HCT116 (cell line): ENCODE measurements around the gene SZT2. TPM values are rescaled to one million over a fixed set of nuclear protein-coding genes. Genes with fewer than 3 reads are reported as not detected.

Source experiments
- ATAC-seq: fragments of 200-7000 bp; cut with Tn5 transposase; 2 replicates; pipeline ENCODE4 v1.9.1; 2020; ENCODE audit warnings: mild to moderate bottlenecking, moderate library complexity
- BruUV-seq: library from RNA; stranded (reverse); fragments of 400-500 nt; replicated peaks from 2 replicates; lab custom pipeline; 2021; lab: Mats Ljungman, UMichigan
- CTCF ChIA-PET: fragments of 300-600 bp; sonication (Branson Sonifier 250); formaldehyde crosslinking; loops from one replicate; lab custom pipeline; 2021; ENCODE audit warnings: antibody characterized with exemption; lab: Charles Lee
- POLR2A ChIA-PET: fragments of 300-600, 350-600 bp; sonication (Branson Sonifier 250); formaldehyde crosslinking; loops from one replicate; lab custom pipeline; 2021; ENCODE audit warnings: antibody characterized with exemption; lab: Charles Lee
- RAD21 ChIA-PET, 2 experiments: fragments of 300-600 bp; sonication (Branson Sonifier 250); formaldehyde crosslinking; loops; one replicate each; lab custom pipeline; 2023; ENCODE audit warnings: low total read pairs in 2 of 2; ENCODE audit not compliant: uncharacterized antibody in 2 of 2, unreplicated experiment in 2 of 2, low non-redundant PET in 1 of 2; lab: Charles Lee
- DNase-seq: peaks from one replicate; pipeline ENCODE4 v3.0.0-alpha.2; 2010; ENCODE audit warnings: low read depth, low spot score
- H2AFZ ChIP-seq: fragments of 200-600 bp; shearing (Covaris generic), sonication (generic); 2 replicates; pipeline ENCODE4 v1.6.1; 2017; ENCODE audit warnings: low read depth, mixed run types, mixed read lengths, antibody characterized with exemption, low read length; ENCODE audit not compliant: poor library complexity, severe bottlenecking
- H3K27ac ChIP-seq: 2 replicates; pipeline ENCODE4 v1.5.1; 2012; ENCODE audit warnings: low read depth, low read length
- H3K27me3 ChIP-seq: fragments of 200-600 bp; sonication (generic); 2 replicates; pipeline ENCODE4 v1.6.1; 2016; ENCODE audit warnings: mixed run types, low read length, mixed read lengths; ENCODE audit not compliant: insufficient read depth
- H3K36me3 ChIP-seq, 2 experiments: fragments of 200-500 bp in 1 of 2; fragments of 200-600 bp in 1 of 2; sonication (Bioruptor generic) in 1 of 2; sonication (generic) in 1 of 2; 2 replicates each; pipeline versions ENCODE4 v1.5.1 to v1.6.1; 2014 to 2016; ENCODE audit warnings: low read length in 2 of 2, inconsistent platforms in 1 of 2, mixed read lengths in 1 of 2, mixed run types in 1 of 2; ENCODE audit not compliant: insufficient read depth in 2 of 2, control insufficient read depth in 1 of 2
- H3K4me1 ChIP-seq, 2 experiments: fragments of 200-600 bp in 1 of 2; sonication (generic) in 1 of 2; 2 replicates each; pipeline versions ENCODE4 v1.5.1 to v1.6.1; 2012 to 2017; ENCODE audit warnings: low read length in 2 of 2, inconsistent platforms in 1 of 2, mild to moderate bottlenecking in 1 of 2, mixed read lengths in 1 of 2, mixed run types in 1 of 2, moderate library complexity in 1 of 2; ENCODE audit not compliant: insufficient read depth in 2 of 2, control insufficient read depth in 1 of 2
- H3K4me2 ChIP-seq: fragments of 200-600 bp; sonication (generic); 2 replicates; pipeline ENCODE4 v1.6.1; 2017; ENCODE audit warnings: mixed run types, low read length, mixed read lengths
- H3K4me3 ChIP-seq, 2 experiments: fragments of 200-600 bp in 1 of 2; sonication (generic) in 1 of 2; replicated peaks in 1 of 2; 2 replicates each; pipeline ENCODE4 v1.5.1; 2011 to 2016; ENCODE audit warnings: low read length in 2 of 2, control low read depth in 1 of 2, low read depth in 1 of 2, mild to moderate bottlenecking in 1 of 2, mixed read lengths in 1 of 2, mixed run types in 1 of 2
- H3K79me2 ChIP-seq: fragments of 200-600 bp; sonication (generic); 2 replicates; pipeline ENCODE4 v1.6.1; 2017; ENCODE audit warnings: mild to moderate bottlenecking, mixed run types, low read length, moderate library complexity, mixed read lengths; ENCODE audit not compliant: insufficient read depth
- H3K9ac ChIP-seq: fragments of 200-600 bp; sonication (generic); 2 replicates; pipeline ENCODE4 v1.6.1; 2016; ENCODE audit warnings: low read length, mixed read lengths
- H3K9me2 ChIP-seq: fragments of 200-600 bp; sonication (generic), shearing (Covaris generic); 2 replicates; pipeline ENCODE4 v1.6.1; 2017; ENCODE audit warnings: mixed run types, mild to moderate bottlenecking, moderate library complexity; ENCODE audit not compliant: insufficient read depth
- H3K9me3 ChIP-seq, 2 experiments: fragments of 200-500 bp in 1 of 2; fragments of 200-600 bp in 1 of 2; sonication (Bioruptor generic) in 1 of 2; sonication (generic) in 1 of 2; 2 replicates each; pipeline ENCODE4 v1.6.1; 2014 to 2017; ENCODE audit warnings: low read length in 2 of 2, mixed read lengths in 2 of 2, inconsistent platforms in 1 of 2, low read depth in 1 of 2, mild to moderate bottlenecking in 1 of 2, mixed run types in 1 of 2, moderate library complexity in 1 of 2; ENCODE audit not compliant: control insufficient read depth in 1 of 2, insufficient read depth in 1 of 2
- H4K20me1 ChIP-seq: fragments of 200-600 bp; sonication (generic), shearing (Covaris generic); 2 replicates; pipeline ENCODE4 v1.6.1; 2017; ENCODE audit warnings: mixed run types, mild to moderate bottlenecking, moderate library complexity; ENCODE audit not compliant: insufficient read depth
- CBX3 ChIP-seq: IDR thresholded peaks from 2 replicates; pipeline ENCODE4 v1.6.1; 2012; ENCODE audit warnings: low read depth
- CEBPB ChIP-seq: IDR thresholded peaks from 2 replicates; pipeline ENCODE4 v1.6.1; 2012; ENCODE audit warnings: low read depth
- EGR1 ChIP-seq: IDR thresholded peaks from 2 replicates; pipeline ENCODE4 v1.6.1; 2012; ENCODE audit warnings: low read depth
- ELF1 ChIP-seq: IDR thresholded peaks from 2 replicates; pipeline ENCODE4 v1.6.1; 2012; ENCODE audit warnings: low read depth, borderline replicate concordance
- EZH2 ChIP-seq: fragments of 200-600 bp; sonication (generic); IDR thresholded peaks from 2 replicates; pipeline ENCODE4 v1.6.1; 2017; ENCODE audit warnings: antibody characterized with exemption, mixed run types
- FOSL1 ChIP-seq: IDR thresholded peaks from 2 replicates; pipeline ENCODE4 v1.6.1; 2012; ENCODE audit warnings: low read depth
- JUND ChIP-seq: IDR thresholded peaks from 2 replicates; pipeline ENCODE4 v1.6.1; 2012
- POLR2A ChIP-seq: IDR thresholded peaks from 2 replicates; pipeline ENCODE4 v1.7.0; 2011; ENCODE audit warnings: borderline replicate concordance; ENCODE audit not compliant: insufficient read depth, insufficient read length; ENCODE audit errors: extremely low read depth
- RAD21 ChIP-seq: IDR thresholded peaks from 2 replicates; pipeline ENCODE4 v1.6.1; 2012; ENCODE audit warnings: low read depth, mild to moderate bottlenecking
- SIN3A ChIP-seq: IDR thresholded peaks from 2 replicates; pipeline ENCODE4 v1.6.1; 2012; ENCODE audit warnings: low read depth
- SP1 ChIP-seq: IDR thresholded peaks from 2 replicates; pipeline ENCODE4 v1.6.1; 2012; ENCODE audit warnings: low read depth
- SRF ChIP-seq: IDR thresholded peaks from 2 replicates; pipeline ENCODE4 v1.6.1; 2012; ENCODE audit warnings: low read depth
- TCF7L2 ChIP-seq: IDR thresholded peaks from 2 replicates; pipeline ENCODE4 v1.7.0; 2011; ENCODE audit warnings: borderline replicate concordance, inconsistent platforms; ENCODE audit not compliant: insufficient read depth, insufficient read length; ENCODE audit errors: extremely low read depth
- ZFX ChIP-seq: fragments of 450-650 bp; IDR thresholded peaks from 2 replicates; pipeline ENCODE4 v1.6.1; 2017
- ZNF274 ChIP-seq: fragments of 200-500 bp; sonication (Bioruptor generic); IDR thresholded peaks from 2 replicates; pipeline ENCODE4 v1.6.1; 2014; ENCODE audit warnings: mild to moderate bottlenecking, low read depth, low read length, inconsistent platforms
- intact Hi-C: fragments of 100-400 bp; cut with micrococcal nuclease; formaldehyde crosslinking; loops from 2 replicates; pipeline ENCODE4 v1.10.0; 2022
- total RNA-seq: library from RNA; stranded (reverse); gene quantifications from one replicate; pipeline ENCODE4 v1.2.1, GENCODE V29; 2021; ENCODE audit not compliant: unreplicated experiment
- TF ChIP-seq, protein P1 (sequence below): IDR thresholded peaks from 2 replicates; pipeline ENCODE4 v1.6.1; 2012
- TF ChIP-seq, protein P2 (sequence below): IDR thresholded peaks from 2 replicates; pipeline ENCODE4 v1.6.1; 2012
- TF ChIP-seq, protein P3 (sequence below): IDR thresholded peaks from 2 replicates; pipeline ENCODE4 v1.6.1; 2011; ENCODE audit warnings: mild to moderate bottlenecking, low read length, moderate library complexity; ENCODE audit not compliant: insufficient replicate concordance; ENCODE audit errors: extremely low read depth
- TF ChIP-seq, protein P4 (sequence below): IDR thresholded peaks from 2 replicates; pipeline ENCODE4 v1.6.1; 2012; ENCODE audit warnings: low read depth

Gene SZT2
- total RNA-seq, 1 experiment from 2014 or later = 43.0 TPM

DNA sequence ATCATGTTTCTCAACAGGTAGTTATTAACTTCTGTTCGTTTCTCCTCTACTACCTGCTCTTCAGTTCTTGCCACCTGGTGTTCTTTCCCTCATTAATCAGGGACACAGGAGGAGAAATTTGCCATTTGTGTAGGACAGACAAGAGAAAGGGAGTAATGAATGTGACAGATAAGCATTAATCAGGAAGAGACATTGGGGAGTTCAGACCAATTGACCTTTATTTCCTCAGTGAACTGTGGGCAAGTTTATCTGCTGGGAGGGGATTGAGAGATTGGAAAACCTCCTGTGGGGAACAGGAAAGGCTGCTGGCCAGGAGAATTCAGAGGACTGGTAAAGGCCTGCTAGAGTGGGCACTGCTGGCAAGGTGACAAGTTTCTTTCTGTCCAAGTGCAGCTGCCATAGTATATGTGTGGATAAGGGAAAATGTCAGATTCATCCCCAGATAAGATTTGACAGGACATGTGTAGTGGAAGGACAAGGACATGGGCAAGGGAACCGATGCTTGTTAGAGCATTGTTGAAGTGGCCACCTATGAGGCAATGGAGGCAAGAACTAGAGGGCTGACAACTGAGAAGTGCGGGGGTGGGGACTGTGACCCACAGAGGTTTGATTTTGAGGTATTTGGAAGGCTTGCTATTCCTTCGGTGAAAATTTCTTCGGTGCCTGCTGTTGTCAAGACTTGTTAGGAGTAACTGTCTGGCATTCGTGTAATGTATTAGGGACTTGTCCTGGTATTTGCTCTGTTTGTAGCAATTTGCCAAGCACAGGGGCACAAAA is 12.6 kb downstream of the SZT2 start:
- H3K36me3 ChIP-seq = peaks cover 9 to 18% of the 10 kb centered on the region in 2 experiments; a peak in 2 of 4 replicates

More for the DNA sequence above, 12.6 kb downstream of the SZT2 start:
- Histone ChIP-seq H4K20me1 (no peaks in the 10 kb centered on the region), H3K9ac (no peak overlapping the region), H3K4me2 (no peak overlapping the region), H3K27ac (no peak overlapping the region), H3K4me1 (no peaks in the 10 kb centered on the region), H3K27me3 (no peaks in the 10 kb centered on the region), H3K4me3 (no peak overlapping the region), H2AFZ (no peak overlapping the region), H3K79me2 (no peaks in the 10 kb centered on the region), H3K9me2 (no peaks in the 10 kb centered on the region), H3K9me3 (no peaks in the 10 kb centered on the region)
- no peak for DNase-seq
- BruUV-seq = no TSS peak
- POLR2A ChIA-PET = no interaction called here
- RAD21 ChIA-PET = no interaction called here
- CTCF ChIA-PET = no interaction called here
- intact Hi-C loops = no loop called here
- TF ChIP-seq SRF (no peak), JUND (no peak), RAD21 (no peak), CBX3 (no peak), TCF7L2 (no peak), FOSL1 (no peak), POLR2A (no peak), EZH2 (no peak), SP1 (no peak), EGR1 (no peak), CEBPB (no peak), SIN3A (no peak), ZFX (no peak), ZNF274 (no peak), ELF1 (no peak)
- TF ChIP-seq, protein P1, sequence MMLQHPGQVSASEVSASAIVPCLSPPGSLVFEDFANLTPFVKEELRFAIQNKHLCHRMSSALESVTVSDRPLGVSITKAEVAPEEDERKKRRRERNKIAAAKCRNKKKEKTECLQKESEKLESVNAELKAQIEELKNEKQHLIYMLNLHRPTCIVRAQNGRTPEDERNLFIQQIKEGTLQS = no peak
- TF ChIP-seq, protein P2, sequence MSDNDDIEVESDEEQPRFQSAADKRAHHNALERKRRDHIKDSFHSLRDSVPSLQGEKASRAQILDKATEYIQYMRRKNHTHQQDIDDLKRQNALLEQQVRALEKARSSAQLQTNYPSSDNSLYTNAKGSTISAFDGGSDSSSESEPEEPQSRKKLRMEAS = no peak
- TF ChIP-seq, protein P3, sequence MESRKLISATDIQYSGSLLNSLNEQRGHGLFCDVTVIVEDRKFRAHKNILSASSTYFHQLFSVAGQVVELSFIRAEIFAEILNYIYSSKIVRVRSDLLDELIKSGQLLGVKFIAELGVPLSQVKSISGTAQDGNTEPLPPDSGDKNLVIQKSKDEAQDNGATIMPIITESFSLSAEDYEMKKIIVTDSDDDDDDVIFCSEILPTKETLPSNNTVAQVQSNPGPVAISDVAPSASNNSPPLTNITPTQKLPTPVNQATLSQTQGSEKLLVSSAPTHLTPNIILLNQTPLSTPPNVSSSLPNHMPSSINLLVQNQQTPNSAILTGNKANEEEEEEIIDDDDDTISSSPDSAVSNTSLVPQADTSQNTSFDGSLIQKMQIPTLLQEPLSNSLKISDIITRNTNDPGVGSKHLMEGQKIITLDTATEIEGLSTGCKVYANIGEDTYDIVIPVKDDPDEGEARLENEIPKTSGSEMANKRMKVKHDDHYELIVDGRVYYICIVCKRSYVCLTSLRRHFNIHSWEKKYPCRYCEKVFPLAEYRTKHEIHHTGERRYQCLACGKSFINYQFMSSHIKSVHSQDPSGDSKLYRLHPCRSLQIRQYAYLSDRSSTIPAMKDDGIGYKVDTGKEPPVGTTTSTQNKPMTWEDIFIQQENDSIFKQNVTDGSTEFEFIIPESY = no peak
- TF ChIP-seq, protein P4, sequence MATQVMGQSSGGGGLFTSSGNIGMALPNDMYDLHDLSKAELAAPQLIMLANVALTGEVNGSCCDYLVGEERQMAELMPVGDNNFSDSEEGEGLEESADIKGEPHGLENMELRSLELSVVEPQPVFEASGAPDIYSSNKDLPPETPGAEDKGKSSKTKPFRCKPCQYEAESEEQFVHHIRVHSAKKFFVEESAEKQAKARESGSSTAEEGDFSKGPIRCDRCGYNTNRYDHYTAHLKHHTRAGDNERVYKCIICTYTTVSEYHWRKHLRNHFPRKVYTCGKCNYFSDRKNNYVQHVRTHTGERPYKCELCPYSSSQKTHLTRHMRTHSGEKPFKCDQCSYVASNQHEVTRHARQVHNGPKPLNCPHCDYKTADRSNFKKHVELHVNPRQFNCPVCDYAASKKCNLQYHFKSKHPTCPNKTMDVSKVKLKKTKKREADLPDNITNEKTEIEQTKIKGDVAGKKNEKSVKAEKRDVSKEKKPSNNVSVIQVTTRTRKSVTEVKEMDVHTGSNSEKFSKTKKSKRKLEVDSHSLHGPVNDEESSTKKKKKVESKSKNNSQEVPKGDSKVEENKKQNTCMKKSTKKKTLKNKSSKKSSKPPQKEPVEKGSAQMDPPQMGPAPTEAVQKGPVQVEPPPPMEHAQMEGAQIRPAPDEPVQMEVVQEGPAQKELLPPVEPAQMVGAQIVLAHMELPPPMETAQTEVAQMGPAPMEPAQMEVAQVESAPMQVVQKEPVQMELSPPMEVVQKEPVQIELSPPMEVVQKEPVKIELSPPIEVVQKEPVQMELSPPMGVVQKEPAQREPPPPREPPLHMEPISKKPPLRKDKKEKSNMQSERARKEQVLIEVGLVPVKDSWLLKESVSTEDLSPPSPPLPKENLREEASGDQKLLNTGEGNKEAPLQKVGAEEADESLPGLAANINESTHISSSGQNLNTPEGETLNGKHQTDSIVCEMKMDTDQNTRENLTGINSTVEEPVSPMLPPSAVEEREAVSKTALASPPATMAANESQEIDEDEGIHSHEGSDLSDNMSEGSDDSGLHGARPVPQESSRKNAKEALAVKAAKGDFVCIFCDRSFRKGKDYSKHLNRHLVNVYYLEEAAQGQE = no peak
- ATAC-seq = no peak
